B cell (primary cell): Measurements from ENCODE around the gene ZCRB1. TPM values are rescaled to one million over a fixed set of nuclear protein-coding genes. Genes with fewer than 3 reads are reported as not detected.

Experiments
- ATAC-seq: fragments of 200-7000 bp; cut with Tn5 transposase; one replicate; pipeline ENCODE4 v1.10.0; 2021; ENCODE audit warnings: low read depth, mild to moderate bottlenecking, moderate number of reproducible peaks, moderate library complexity
- CTCF ChIA-PET: fragments of 350-600 bp; sonication (Branson Sonifier 250); formaldehyde crosslinking; loops from one replicate; lab custom pipeline; 2021; ENCODE audit warnings: antibody characterized with exemption, inconsistent platforms; lab: Charles Lee
- POLR2A ChIA-PET: fragments of 350-600 bp; sonication (Branson Sonifier 250); formaldehyde crosslinking; loops from one replicate; lab custom pipeline; 2021; ENCODE audit warnings: antibody characterized with exemption; lab: Charles Lee
- DNase-seq: peaks from one replicate; pipeline ENCODE4 v3.0.0; 2013
- H2AFZ ChIP-seq: 2 replicates; pipeline ENCODE4 v1.6.1; 2012; ENCODE audit warnings: mild to moderate bottlenecking, low read depth, low read length; ENCODE audit not compliant: insufficient read depth, poor library complexity, severe bottlenecking
- H3K27ac ChIP-seq, 2 donors: 1 replicate in 1 of 2; 2 replicates in 1 of 2; pipeline ENCODE4 v1.5.1; 2012 to 2013; ENCODE audit warnings: low read length in 2 of 2, mild to moderate bottlenecking in 2 of 2, moderate library complexity in 1 of 2
- H3K27me3 ChIP-seq, 4 experiments: fragments of 200-600 bp in 1 of 4; sonication (generic) in 1 of 4; replicated peaks in 1 of 4; 1 replicate in 2 of 4; 2 replicates in 2 of 4; pipeline versions ENCODE4 v1.6.1 to v1.7.0; 2013 to 2016; ENCODE audit warnings: low read length in 3 of 4, mild to moderate bottlenecking in 2 of 4, mixed read lengths in 1 of 4, moderate library complexity in 1 of 4; ENCODE audit not compliant: insufficient read depth in 4 of 4, control insufficient read depth in 3 of 4; ENCODE audit errors: control extremely low read depth in 1 of 4
- H3K36me3 ChIP-seq, 2 experiments: replicated peaks in 1 of 2; 1 replicate in 1 of 2; 2 replicates in 1 of 2; pipeline versions ENCODE4 v1.6.1 to v1.7.1; 2013; ENCODE audit warnings: low read length in 1 of 2; ENCODE audit not compliant: insufficient read depth in 2 of 2, control insufficient read depth in 1 of 2; ENCODE audit errors: control extremely low read depth in 1 of 2, extremely low read depth in 1 of 2
- H3K4me1 ChIP-seq, 2 donors: fragments of 200-600 bp in 1 of 2; sonication (generic) in 1 of 2; 1 replicate in 1 of 2; 2 replicates in 1 of 2; pipeline versions ENCODE4 v1.5.1 to v1.6.1; 2013 to 2017; ENCODE audit warnings: low read length in 2 of 2; ENCODE audit not compliant: control insufficient read depth in 2 of 2, insufficient read depth in 2 of 2
- H3K4me2 ChIP-seq: replicated peaks from 2 replicates; pipeline ENCODE3; 2012; ENCODE audit warnings: mild to moderate bottlenecking, low read depth, low read length; ENCODE audit not compliant: poor library complexity, severe bottlenecking
- H3K4me3 ChIP-seq, 5 experiments: fragments of 200-600 bp in 1 of 5; sonication (generic) in 1 of 5; 1 replicate in 3 of 5; 2 replicates in 2 of 5; pipeline versions ENCODE4 v1.5.1 to v1.7.0; 2011 to 2016; ENCODE audit warnings: low read length in 4 of 5, mild to moderate bottlenecking in 4 of 5, low read depth in 2 of 5, control low read depth in 1 of 5, moderate library complexity in 1 of 5; ENCODE audit not compliant: insufficient read depth in 1 of 5; ENCODE audit errors: control extremely low read depth in 1 of 5, extremely low read depth in 1 of 5
- H3K79me2 ChIP-seq: fragments of 200-600 bp; sonication (generic); one replicate; pipeline ENCODE4 v1.6.0; 2016; ENCODE audit warnings: low read length; ENCODE audit not compliant: control insufficient read depth, insufficient read depth
- H3K9ac ChIP-seq: fragments of 200-600 bp; sonication (generic); 2 replicates; pipeline ENCODE4 v1.6.1; 2017; ENCODE audit warnings: mild to moderate bottlenecking, low read length, moderate library complexity
- H3K9me3 ChIP-seq, 3 donors: one replicate each; pipeline versions ENCODE4 v1.6.1 to v1.7.1; 2013; ENCODE audit warnings: low read length in 2 of 3; ENCODE audit not compliant: control insufficient read depth in 2 of 3, insufficient read depth in 1 of 3; ENCODE audit errors: control extremely low read depth in 1 of 3
- H4K20me1 ChIP-seq: 2 replicates; pipeline ENCODE4 v1.6.0; 2012; ENCODE audit warnings: mild to moderate bottlenecking, low read length; ENCODE audit not compliant: insufficient read depth, control insufficient read depth, poor library complexity, severe bottlenecking
- H3K27ac Mint-ChIP-seq: one replicate; pipeline ENCODE4 v1.8.0; 2021; ENCODE audit warnings: mixed read lengths
- H3K27me3 Mint-ChIP-seq: one replicate; pipeline ENCODE4 v1.8.0; 2021; ENCODE audit warnings: mixed read lengths
- H3K4me1 Mint-ChIP-seq: one replicate; pipeline ENCODE4 v1.8.0; 2021; ENCODE audit warnings: mixed read lengths
- H3K4me3 Mint-ChIP-seq: one replicate; pipeline ENCODE4 v1.8.0; 2021; ENCODE audit warnings: mixed read lengths
- H3K9me3 Mint-ChIP-seq: one replicate; pipeline ENCODE4 v1.8.0; 2022; ENCODE audit warnings: mixed read lengths; ENCODE audit not compliant: insufficient read depth
- EZH2 ChIP-seq: IDR thresholded peaks from 2 replicates; pipeline ENCODE4 v1.6.1; 2012; ENCODE audit warnings: borderline replicate concordance, low read depth, mild to moderate bottlenecking, moderate library complexity, low read length; ENCODE audit not compliant: insufficient read depth, poor library complexity, severe bottlenecking
- WGBS: methylation state at CpG from one replicate; pipeline ENCODE4 v1.1.5; 2013; ENCODE audit warnings: missing lambda C conversion rate; ENCODE audit not compliant: insufficient coverage; 5-methylcytosine and 5-hydroxymethylcytosine counted together
- intact Hi-C: fragments of 100-400 bp; cut with micrococcal nuclease; formaldehyde crosslinking; loops from one replicate; pipeline ENCODE4 v1.10.0; 2022
- polyA plus RNA-seq: library from polyadenylated mRNA; depleted of rRNA; stranded (reverse); fragments of >200 nt; gene quantifications from 2 replicates; pipeline ENCODE4 v1.2.3, GENCODE V29; 2012
- total RNA-seq, 2 donors: library from RNA; stranded (reverse); fragments of 120-200 nt in 1 of 2; gene quantifications; 1 replicate in 1 of 2; 2 replicates in 1 of 2; pipeline versions ENCODE4 v1.2.3 to v1.2.4, GENCODE V29; 2013 to 2022
- TF ChIP-seq, protein P1 (sequence below): fragments of 200-600 bp; IDR thresholded peaks from one replicate; pipeline ENCODE4 v1.8.0; 2022; ENCODE audit warnings: antibody characterized with exemption, mild to moderate bottlenecking

The ZCRB1 gene
- total and polyA plus RNA-seq, 2 donors (not counting 1 experiment from before 2014, with no cell fraction given) = 9.8 to 23.2 TPM

DNA sequence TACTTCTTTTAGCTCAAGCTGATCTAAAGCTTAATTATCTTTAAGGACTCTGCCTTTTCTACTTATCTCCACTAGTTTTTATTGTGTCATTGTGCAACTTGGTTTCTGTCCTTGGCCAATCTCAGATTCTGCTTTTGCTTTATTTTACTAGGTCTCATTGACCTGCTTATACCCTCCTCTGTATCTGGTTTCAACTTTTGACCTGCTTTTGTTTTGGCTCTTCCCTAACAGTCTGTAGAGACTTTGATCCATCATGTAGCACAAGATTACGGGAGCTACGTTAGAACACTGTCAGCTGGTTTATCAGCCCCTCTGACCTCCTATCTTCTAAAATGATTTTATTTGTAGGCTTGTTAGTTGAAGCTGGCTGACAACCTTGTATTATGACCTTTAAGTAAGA is 43.6 kb downstream of the ZCRB1 start:
- ChIA-PET CTCF (interaction anchor here (0.8 to 1.3 kb wide), 2 partner anchors 13 to 50 kb away, joined by 3 to 4 read pairs; no protein-coding TSS in a partner anchor), POLR2A (no interaction called here)
- Histone ChIP-seq H3K9me3 (no peaks in the 10 kb centered on the region), H3K79me2 (no peaks in the 10 kb centered on the region), H3K27me3 (peaks cover 0 to 2% (median 0%) of the 10 kb centered on the region in 4 experiments), H2AFZ (no peak overlapping the region), H3K4me3 (no peak overlapping the region), H3K9ac (no peak overlapping the region), H3K4me2 (no peak overlapping the region), H3K36me3 (no peaks in the 10 kb centered on the region), H3K4me1 (peaks cover 6 to 8% of the 10 kb centered on the region in 2 donors), H3K27ac (no peak overlapping the region), H4K20me1 (no peaks in the 10 kb centered on the region)
- Mint-ChIP-seq H3K4me3 (no peak overlapping the region), H3K4me1 (peaks cover 8% of the 10 kb centered on the region), H3K27me3 (peaks cover 15% of the 10 kb centered on the region), H3K27ac (no peak overlapping the region), H3K9me3 (no peaks in the 10 kb centered on the region)
- no peak for TF ChIP-seq EZH2
- TF ChIP-seq, protein P1, sequence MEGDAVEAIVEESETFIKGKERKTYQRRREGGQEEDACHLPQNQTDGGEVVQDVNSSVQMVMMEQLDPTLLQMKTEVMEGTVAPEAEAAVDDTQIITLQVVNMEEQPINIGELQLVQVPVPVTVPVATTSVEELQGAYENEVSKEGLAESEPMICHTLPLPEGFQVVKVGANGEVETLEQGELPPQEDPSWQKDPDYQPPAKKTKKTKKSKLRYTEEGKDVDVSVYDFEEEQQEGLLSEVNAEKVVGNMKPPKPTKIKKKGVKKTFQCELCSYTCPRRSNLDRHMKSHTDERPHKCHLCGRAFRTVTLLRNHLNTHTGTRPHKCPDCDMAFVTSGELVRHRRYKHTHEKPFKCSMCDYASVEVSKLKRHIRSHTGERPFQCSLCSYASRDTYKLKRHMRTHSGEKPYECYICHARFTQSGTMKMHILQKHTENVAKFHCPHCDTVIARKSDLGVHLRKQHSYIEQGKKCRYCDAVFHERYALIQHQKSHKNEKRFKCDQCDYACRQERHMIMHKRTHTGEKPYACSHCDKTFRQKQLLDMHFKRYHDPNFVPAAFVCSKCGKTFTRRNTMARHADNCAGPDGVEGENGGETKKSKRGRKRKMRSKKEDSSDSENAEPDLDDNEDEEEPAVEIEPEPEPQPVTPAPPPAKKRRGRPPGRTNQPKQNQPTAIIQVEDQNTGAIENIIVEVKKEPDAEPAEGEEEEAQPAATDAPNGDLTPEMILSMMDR = no peak
- intact Hi-C loops = no loop called here
- DNase-seq = no peak
- WGBS = no CpG with 5 or more reads among the region's 2 CpGs
- ATAC-seq = no peak

DNA sequence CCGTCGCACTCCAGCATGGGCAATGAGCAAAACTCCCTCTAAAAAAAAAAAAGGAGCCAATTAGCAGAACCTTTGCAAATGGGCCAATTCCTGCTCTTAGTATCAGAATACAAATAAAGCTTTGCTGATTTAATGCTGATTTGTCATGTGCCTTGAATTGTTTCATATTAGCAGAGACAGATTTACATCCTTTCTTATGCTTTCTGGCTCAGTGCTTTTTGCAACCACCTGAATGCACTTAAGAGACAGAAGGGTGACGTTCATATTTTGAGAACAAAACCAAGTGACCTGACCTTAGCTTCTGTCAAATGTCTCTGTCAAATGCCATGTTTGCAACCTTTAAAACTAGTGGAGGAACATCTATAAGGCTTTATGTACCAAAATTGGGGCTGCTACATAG is 44.0 kb downstream of the ZCRB1 start:
- no peak for DNase-seq
- Histone ChIP-seq H3K9ac (no peak overlapping the region), H3K4me3 (no peak overlapping the region), H4K20me1 (no peaks in the 10 kb centered on the region), H3K36me3 (no peaks in the 10 kb centered on the region), H3K4me2 (no peak overlapping the region), H3K27me3 (peaks cover 0 to 2% (median 0%) of the 10 kb centered on the region in 4 experiments), H3K9me3 (no peaks in the 10 kb centered on the region), H3K79me2 (no peaks in the 10 kb centered on the region), H2AFZ (no peak overlapping the region), H3K4me1 (peaks cover 6 to 8% of the 10 kb centered on the region in 2 donors), H3K27ac (no peak overlapping the region)
- H3K4me3 Mint-ChIP-seq = no peak overlapping the region
- H3K27me3 Mint-ChIP-seq = peaks cover 12% of the 10 kb centered on the region
- H3K9me3 Mint-ChIP-seq = no peaks in the 10 kb centered on the region
- no peak overlapping the region for H3K27ac Mint-ChIP-seq
- ChIA-PET POLR2A (no interaction called here), CTCF (interaction anchor here (1.3 kb wide), 1 partner anchor 50 kb away, joined by 3 read pairs; no protein-coding TSS in a partner anchor)
- intact Hi-C loops = no loop called here
- no peak for ATAC-seq
- TF ChIP-seq, protein P1 = no peak
- no peak for TF ChIP-seq EZH2
- 94% methylated on average over 3 of the region's 3 CpGs for WGBS
- H3K4me1 Mint-ChIP-seq = peaks cover 8% of the 10 kb centered on the region
